ENCODE data around the gene TENT4A. TPM values are rescaled to one million over a fixed set of nuclear protein-coding genes. Genes with fewer than 3 reads are reported as not detected.
A peak's percentile ranks its signal among the peaks of the same experiment; 100 is the strongest.
"Not testable (repeated sequence)": the region's sequence is repeated elsewhere in the genome, so short reads cannot be mapped to it uniquely, and the experiment has no call there.

TENT4A gene
- 10 to 100 TPM; 14.1 to 43.3 (median 27.2) TPM for total RNA-seq

DNA sequence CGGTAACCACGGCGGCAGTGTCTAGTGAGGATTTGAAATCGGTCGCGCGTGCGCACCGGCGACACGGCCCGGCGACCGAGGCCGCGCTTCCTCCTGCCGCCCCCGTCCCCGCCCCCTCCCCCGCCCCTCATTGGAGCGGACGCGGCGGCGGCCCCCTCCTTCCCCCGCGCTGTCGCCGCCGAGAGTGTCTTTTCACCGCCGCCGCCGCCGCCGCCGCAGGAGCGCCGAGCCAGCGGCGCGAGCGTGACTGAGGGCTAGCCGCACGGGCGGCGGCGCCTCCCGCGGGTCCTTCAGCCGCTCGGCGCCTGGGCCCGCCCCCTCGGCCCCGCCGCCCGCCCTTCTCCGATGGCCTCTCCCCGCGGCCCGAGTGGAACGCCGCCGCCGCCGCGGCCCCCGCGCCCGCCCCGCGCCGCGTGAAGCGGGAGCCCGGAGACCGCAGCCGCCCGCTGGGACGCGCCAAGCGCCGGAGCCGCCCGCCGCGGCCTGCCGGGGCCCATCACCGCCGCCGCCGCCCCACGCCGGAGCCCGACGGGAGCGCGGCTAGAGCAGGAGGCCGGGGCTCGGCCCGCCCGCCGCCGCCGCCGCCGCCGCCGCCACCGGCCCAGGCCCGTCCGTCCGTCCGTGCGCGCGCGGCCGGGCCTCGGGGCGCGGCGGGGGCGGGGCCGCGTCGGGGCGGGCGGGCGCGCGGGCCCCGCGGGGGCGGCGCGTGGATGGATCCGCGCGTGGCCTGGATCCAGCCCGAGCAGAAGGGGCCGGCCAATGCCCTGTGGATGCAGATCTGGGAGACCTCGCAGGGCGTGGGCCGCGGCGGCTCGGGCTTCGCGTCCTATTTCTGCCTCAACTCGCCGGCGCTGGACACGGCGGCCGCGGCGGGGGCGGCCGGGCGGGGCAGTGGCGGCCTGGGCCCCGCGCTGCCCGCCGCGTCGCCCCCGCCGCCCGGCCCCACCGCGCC lies at the start of gene TENT4A:
Gene TENT4A, plus strand, starts transcription at position 159 of the 952 bp plus-strand sequence. Its CDS starts 552 bp downstream, at position 711.
- H3K27ac ChIP-seq, result peak within 1 kb of the TSS; percentile 95 to 97
- H3K9me3 ChIP-seq, result no peaks in the 10 kb centered on the region
- H3K4me3 ChIP-seq, result peak within 1 kb of the TSS; percentile 68 to 69
- intact Hi-C loops (cut with DNase I; ENCODE audit: low total_unique reads), result loop anchor here (5.0 kb wide), 1 partner anchor 81 kb away; the partner anchor contains the start of genes NSUN2 and SRD5A1
- DNase-seq, result peak; percentile 47 to 54
- H3K4me1 ChIP-seq, result peaks cover 3 to 13% of the 10 kb centered on the region in 2 donors
- H3K27me3 ChIP-seq, result no peaks in the 10 kb centered on the region
- TF ChIP-seq POLR2A (IDR thresholded peaks at IDR 0.05), result no peak
- no peaks in the 10 kb centered on the region for H3K36me3 ChIP-seq

DNA sequence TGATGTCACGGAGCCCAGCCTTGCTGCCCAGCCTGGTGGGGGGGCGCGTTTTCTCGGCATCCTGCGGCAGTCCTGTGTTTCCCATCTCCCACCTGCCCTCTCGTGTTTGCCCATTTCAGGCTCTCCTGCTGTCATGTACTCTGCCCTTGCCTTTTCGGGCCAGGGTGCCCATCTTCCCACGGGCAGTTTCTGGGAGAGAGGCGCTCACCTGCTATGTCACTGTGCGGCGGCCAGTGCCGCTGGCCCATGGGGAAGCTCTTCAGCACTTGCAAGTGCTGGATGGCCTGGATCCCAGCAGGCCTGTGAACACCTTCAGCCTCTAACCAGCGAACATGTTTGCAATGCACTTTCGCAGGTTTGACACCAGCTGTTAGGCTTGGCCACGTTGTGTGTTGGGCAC lies 46.5 kb upstream of the TENT4A start:
- TF ChIP-seq POLR2A (IDR thresholded peaks at IDR 0.05), result no peak
- TF ChIP-seq, protein P1, sequence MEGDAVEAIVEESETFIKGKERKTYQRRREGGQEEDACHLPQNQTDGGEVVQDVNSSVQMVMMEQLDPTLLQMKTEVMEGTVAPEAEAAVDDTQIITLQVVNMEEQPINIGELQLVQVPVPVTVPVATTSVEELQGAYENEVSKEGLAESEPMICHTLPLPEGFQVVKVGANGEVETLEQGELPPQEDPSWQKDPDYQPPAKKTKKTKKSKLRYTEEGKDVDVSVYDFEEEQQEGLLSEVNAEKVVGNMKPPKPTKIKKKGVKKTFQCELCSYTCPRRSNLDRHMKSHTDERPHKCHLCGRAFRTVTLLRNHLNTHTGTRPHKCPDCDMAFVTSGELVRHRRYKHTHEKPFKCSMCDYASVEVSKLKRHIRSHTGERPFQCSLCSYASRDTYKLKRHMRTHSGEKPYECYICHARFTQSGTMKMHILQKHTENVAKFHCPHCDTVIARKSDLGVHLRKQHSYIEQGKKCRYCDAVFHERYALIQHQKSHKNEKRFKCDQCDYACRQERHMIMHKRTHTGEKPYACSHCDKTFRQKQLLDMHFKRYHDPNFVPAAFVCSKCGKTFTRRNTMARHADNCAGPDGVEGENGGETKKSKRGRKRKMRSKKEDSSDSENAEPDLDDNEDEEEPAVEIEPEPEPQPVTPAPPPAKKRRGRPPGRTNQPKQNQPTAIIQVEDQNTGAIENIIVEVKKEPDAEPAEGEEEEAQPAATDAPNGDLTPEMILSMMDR (IDR thresholded peaks at IDR 0.05), result no peak
- no peaks in the 10 kb centered on the region for H3K27me3 ChIP-seq
- DNase-seq, result no peak
- H3K4me3 ChIP-seq, result no peak overlapping the region
- H3K4me1 ChIP-seq, result no peaks in the 10 kb centered on the region
- H3K36me3 ChIP-seq, result no peaks in the 10 kb centered on the region
- no peak overlapping the region for H3K27ac ChIP-seq
- H3K9me3 ChIP-seq, result no peaks in the 10 kb centered on the region
- intact Hi-C loops (cut with DNase I; ENCODE audit: low total_unique reads), result no loop called here

DNA sequence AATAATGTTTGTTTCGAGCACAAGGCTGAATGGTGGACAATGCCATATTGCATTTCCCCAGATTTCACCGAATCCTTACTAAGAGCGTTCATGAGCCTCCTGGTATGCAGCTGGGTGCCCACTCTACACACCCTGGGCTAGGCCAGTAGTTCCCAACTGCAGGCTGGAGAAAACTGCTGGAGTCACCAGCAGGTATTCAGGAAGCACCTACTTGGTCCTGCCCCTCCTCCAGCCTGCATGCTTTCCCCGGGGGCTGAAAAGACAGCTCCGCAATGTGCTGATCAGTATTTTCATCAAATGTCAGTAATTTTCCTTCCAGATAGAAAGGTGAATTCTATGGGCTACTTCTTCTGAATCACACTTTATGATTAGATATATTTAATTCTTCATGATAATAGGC lies 45.6 kb upstream of the TENT4A start:
- H3K9me3 ChIP-seq, result no peaks in the 10 kb centered on the region
- no peaks in the 10 kb centered on the region for H3K27me3 ChIP-seq
- H3K4me3 ChIP-seq, result no peak overlapping the region
- H3K27ac ChIP-seq, result no peak overlapping the region
- DNase-seq, result no peak
- no peaks in the 10 kb centered on the region for H3K36me3 ChIP-seq
- intact Hi-C loops (cut with DNase I; ENCODE audit: low total_unique reads), result no loop called here
- TF ChIP-seq, protein P1 (IDR thresholded peaks at IDR 0.05), result no peak
- no peak for TF ChIP-seq POLR2A (IDR thresholded peaks at IDR 0.05)
- no peaks in the 10 kb centered on the region for H3K4me1 ChIP-seq

DNA sequence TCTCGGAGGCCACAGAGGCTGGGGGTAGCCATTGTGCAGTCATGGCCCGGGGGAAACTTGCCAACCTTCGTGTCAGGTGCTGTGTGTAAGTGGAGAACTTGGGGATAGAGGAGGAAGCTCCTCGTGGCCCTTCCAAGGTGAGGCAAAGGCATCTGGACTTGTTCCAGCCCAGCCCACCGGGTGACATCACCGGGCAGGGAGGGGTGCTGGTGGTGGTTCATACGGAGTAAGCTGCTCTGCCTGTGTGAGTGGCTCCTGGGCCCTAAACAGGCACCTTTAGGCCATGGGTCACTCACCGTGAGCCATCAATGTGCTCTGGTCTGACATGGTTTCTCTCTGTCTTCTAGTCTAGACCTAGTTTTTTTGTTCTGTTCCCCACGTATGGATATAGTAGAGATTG lies 44.5 kb upstream of the TENT4A start:
- H3K9me3 ChIP-seq; H3K36me3 ChIP-seq; H3K27me3 ChIP-seq; H3K4me1 ChIP-seq; DNase-seq; H3K4me3 ChIP-seq; H3K27ac ChIP-seq; intact Hi-C loops (cut with DNase I; ENCODE audit: low total_unique reads): not testable (repeated sequence)

DNA sequence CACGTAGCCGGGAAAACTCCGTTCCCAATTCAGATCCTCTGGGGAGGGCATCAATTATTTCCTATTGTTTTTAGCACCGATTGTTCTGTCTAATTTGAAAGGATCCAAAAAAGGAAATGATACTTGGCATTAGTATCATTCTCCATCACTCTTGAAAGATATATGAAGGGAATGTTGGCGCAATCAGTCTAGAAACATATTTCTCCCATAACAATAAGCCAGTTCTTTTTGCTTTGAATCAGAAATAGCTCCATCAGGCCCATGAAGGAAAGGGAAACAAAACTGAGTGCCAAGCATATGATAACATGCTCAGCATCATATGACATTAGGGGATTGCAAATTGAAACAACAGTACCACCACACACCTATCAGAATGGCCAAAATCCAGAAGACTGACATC lies 40.2 kb upstream of the TENT4A start:
- TF ChIP-seq, protein P1 (IDR thresholded peaks at IDR 0.05), result no peak
- no peak for TF ChIP-seq POLR2A (IDR thresholded peaks at IDR 0.05)

DNA sequence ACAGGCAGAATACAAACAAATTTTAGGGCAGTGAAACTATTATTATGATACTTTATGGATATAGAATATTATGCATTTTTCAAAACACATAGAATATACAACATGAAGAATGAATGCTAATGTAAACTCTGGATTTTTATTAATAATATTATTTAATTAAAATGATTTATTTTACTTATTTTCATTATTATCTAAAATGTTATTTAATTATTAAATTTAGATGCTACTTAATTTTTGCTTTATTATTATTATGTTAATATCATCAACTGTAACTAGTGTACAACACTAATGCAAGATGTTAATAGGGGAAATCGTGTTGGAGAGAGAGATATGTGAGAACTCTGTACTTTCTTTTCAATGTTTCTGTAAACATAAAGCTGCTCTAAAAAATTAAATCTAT lies 39.3 kb upstream of the TENT4A start:
- H3K27ac ChIP-seq, result no peak overlapping the region
- no peak for DNase-seq
- intact Hi-C loops (cut with DNase I; ENCODE audit: low total_unique reads), result no loop called here
- H3K9me3 ChIP-seq, result no peaks in the 10 kb centered on the region
- no peak for TF ChIP-seq POLR2A (IDR thresholded peaks at IDR 0.05)
- TF ChIP-seq, protein P1 (IDR thresholded peaks at IDR 0.05), result no peak
- no peaks in the 10 kb centered on the region for H3K4me1 ChIP-seq
- H3K4me3 ChIP-seq, result no peak overlapping the region
- no peaks in the 10 kb centered on the region for H3K27me3 ChIP-seq
- no peaks in the 10 kb centered on the region for H3K36me3 ChIP-seq

More for the DNA sequence above, 40.2 kb upstream of the TENT4A start:
- DNase-seq, result no peak
- Histone ChIP-seq H3K9me3 (no peaks in the 10 kb centered on the region), H3K27me3 (no peaks in the 10 kb centered on the region), H3K4me1 (no peaks in the 10 kb centered on the region), H3K4me3 (no peak overlapping the region), H3K27ac (no peak overlapping the region), H3K36me3 (no peaks in the 10 kb centered on the region)
- intact Hi-C loops (cut with DNase I; ENCODE audit: low total_unique reads), result no loop called here
